OCI-LY1 (cell line): ENCODE results near the gene ZNF185.

ENCODE experiments used
- H2AFZ ChIP-seq: fragments of 200-600 bp; sonication (generic), shearing (Covaris generic); 2 replicates; pipeline ENCODE4 v1.6.0; 2014; ENCODE audit warnings: antibody characterized with exemption, mild to moderate bottlenecking, low read length
- H3F3A ChIP-seq: fragments of 200-600 bp; sonication (generic), shearing (Covaris generic); 2 replicates; pipeline ENCODE4 v1.6.0; 2014; ENCODE audit warnings: mild to moderate bottlenecking, antibody characterized with exemption, low read length, moderate library complexity; ENCODE audit not compliant: insufficient read depth
- H3K27ac ChIP-seq: fragments of 200-600 bp; sonication (generic); 2 replicates; pipeline ENCODE4 v1.5.1; 2014; ENCODE audit warnings: low read length, mixed run types, mild to moderate bottlenecking, low read depth; ENCODE audit not compliant: poor library complexity, severe bottlenecking
- H3K27me3 ChIP-seq: fragments of 200-600 bp; sonication (generic); 2 replicates; pipeline ENCODE4 v1.6.0; 2014; ENCODE audit warnings: antibody characterized with exemption, mild to moderate bottlenecking, low read length, moderate library complexity; ENCODE audit not compliant: insufficient read depth
- H3K36me3 ChIP-seq: fragments of 200-600 bp; sonication (generic); 2 replicates; pipeline ENCODE4 v1.6.1; 2014; ENCODE audit warnings: mild to moderate bottlenecking, antibody characterized with exemption, low read length, moderate library complexity, mixed read lengths; ENCODE audit not compliant: insufficient read depth
- H3K4me1 ChIP-seq: fragments of 200-600 bp; sonication (generic); 2 replicates; pipeline ENCODE4 v1.5.1; 2014; ENCODE audit warnings: mild to moderate bottlenecking, low read length, moderate library complexity; ENCODE audit not compliant: insufficient read depth, severe bottlenecking
- H3K4me2 ChIP-seq: fragments of 200-600 bp; sonication (generic), shearing (Covaris generic); 2 replicates; pipeline ENCODE4 v1.6.1; 2014; ENCODE audit warnings: low read length
- H3K4me3 ChIP-seq: fragments of 200-600 bp; sonication (generic); 2 replicates; pipeline ENCODE4 v1.5.1; 2014; ENCODE audit warnings: low read length, low read depth, mild to moderate bottlenecking, mixed read lengths; ENCODE audit not compliant: poor library complexity, severe bottlenecking
- H3K79me2 ChIP-seq: fragments of 200-600 bp; shearing (Covaris generic); 2 replicates; pipeline ENCODE4 v1.6.1; 2016; ENCODE audit warnings: mixed run types, low read length, mixed read lengths; ENCODE audit not compliant: insufficient read depth
- H3K9ac ChIP-seq: fragments of 200-600 bp; sonication (generic), shearing (Covaris generic); 2 replicates; pipeline ENCODE4 v1.6.1; 2014; ENCODE audit warnings: mild to moderate bottlenecking, low read length, mixed read lengths
- H3K9me2 ChIP-seq: fragments of 200-600 bp; sonication (generic), shearing (Covaris generic); 2 replicates; pipeline ENCODE4 v1.6.1; 2014; ENCODE audit warnings: low read depth, mild to moderate bottlenecking, low read length, mixed read lengths
- H3K9me3 ChIP-seq: fragments of 200-600 bp; shearing (Covaris generic); 2 replicates; pipeline ENCODE4 v1.6.1; 2014; ENCODE audit warnings: low read length, mixed read lengths
- H4K20me1 ChIP-seq: fragments of 200-600 bp; sonication (generic), shearing (Covaris generic); 2 replicates; pipeline ENCODE4 v1.6.0; 2016; ENCODE audit warnings: mild to moderate bottlenecking, low read length; ENCODE audit not compliant: insufficient read depth
- EZH2 ChIP-seq: fragments of 200-600 bp; sonication (generic), shearing (Covaris generic); IDR thresholded peaks from 2 replicates; pipeline ENCODE4 v1.8.0; 2017; ENCODE audit warnings: borderline replicate concordance, mixed run types, mild to moderate bottlenecking, antibody characterized with exemption, low read length, moderate library complexity, mixed read lengths
- TF ChIP-seq, protein P1 (sequence below): fragments of 200-600 bp; sonication (generic), shearing (Covaris generic); IDR thresholded peaks from 2 replicates; pipeline ENCODE4 v1.5.1; 2017; ENCODE audit warnings: mild to moderate bottlenecking, antibody characterized with exemption, low read length, moderate library complexity, mixed read lengths

ZNF185 gene

DNA sequence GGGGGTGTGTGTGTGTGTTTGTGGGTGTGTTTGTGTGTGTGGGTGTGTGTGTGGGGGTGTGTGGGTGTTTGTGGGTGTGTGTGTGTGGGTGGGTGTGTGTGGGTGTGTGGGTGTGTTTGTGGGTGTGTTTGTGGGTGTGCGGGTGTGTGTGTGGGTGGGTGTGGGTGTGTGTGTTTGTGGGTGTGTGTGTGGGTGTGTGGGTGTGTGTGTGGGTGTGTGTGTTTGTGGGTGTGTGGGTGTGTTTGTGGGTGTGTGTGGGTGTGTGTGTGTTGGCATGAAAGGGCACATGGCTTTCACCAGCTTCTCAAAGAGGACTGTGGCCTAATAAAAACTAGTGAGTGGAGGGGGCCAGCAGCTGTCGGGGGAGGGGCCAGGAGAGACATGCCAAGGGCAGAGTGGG is 25.3 kb upstream of the ZNF185 start:
- H3K9me3 ChIP-seq = no peaks in the 10 kb centered on the region

DNA sequence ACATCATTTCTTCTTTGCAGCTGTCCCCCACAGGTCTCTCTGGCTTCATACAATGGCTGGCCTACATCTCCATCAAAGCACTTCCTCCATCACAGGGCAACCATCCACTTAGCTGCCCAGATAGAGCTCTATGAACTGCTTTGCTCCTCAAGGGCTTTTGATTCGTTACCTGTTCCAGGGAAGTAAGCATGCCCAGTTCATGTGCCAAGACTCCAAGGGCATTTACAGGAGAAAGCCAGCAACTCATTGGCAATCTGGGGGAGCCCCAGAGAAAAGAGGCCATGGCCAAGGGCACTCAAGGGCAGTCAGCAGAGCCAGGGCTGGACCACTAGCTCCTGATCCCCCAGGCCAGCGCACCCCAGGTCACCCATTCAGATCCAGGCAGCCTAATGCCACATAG is 24.5 kb upstream of the ZNF185 start:
- no peak overlapping the region for H3K27ac ChIP-seq
- no peaks in the 10 kb centered on the region for H3F3A ChIP-seq
- no peaks in the 10 kb centered on the region for H4K20me1 ChIP-seq
- H3K79me2 ChIP-seq = no peaks in the 10 kb centered on the region
- H3K9me2 ChIP-seq = no peaks in the 10 kb centered on the region
- no peak overlapping the region for H3K9ac ChIP-seq
- peaks cover 22% of the 10 kb centered on the region for H3K36me3 ChIP-seq
- H3K4me2 ChIP-seq = no peak overlapping the region
- no peaks in the 10 kb centered on the region for H3K9me3 ChIP-seq
- no peaks in the 10 kb centered on the region for H3K27me3 ChIP-seq
- no peak overlapping the region for H2AFZ ChIP-seq
- H3K4me3 ChIP-seq = no peak overlapping the region
- no peak for TF ChIP-seq EZH2
- TF ChIP-seq, protein P1, sequence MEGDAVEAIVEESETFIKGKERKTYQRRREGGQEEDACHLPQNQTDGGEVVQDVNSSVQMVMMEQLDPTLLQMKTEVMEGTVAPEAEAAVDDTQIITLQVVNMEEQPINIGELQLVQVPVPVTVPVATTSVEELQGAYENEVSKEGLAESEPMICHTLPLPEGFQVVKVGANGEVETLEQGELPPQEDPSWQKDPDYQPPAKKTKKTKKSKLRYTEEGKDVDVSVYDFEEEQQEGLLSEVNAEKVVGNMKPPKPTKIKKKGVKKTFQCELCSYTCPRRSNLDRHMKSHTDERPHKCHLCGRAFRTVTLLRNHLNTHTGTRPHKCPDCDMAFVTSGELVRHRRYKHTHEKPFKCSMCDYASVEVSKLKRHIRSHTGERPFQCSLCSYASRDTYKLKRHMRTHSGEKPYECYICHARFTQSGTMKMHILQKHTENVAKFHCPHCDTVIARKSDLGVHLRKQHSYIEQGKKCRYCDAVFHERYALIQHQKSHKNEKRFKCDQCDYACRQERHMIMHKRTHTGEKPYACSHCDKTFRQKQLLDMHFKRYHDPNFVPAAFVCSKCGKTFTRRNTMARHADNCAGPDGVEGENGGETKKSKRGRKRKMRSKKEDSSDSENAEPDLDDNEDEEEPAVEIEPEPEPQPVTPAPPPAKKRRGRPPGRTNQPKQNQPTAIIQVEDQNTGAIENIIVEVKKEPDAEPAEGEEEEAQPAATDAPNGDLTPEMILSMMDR = no peak
- no peaks in the 10 kb centered on the region for H3K4me1 ChIP-seq

More for the DNA sequence above, 25.3 kb upstream of the ZNF185 start:
- Histone ChIP-seq H3K79me2 (no peaks in the 10 kb centered on the region), H3F3A (no peaks in the 10 kb centered on the region), H3K4me3 (no peak overlapping the region), H4K20me1 (no peaks in the 10 kb centered on the region), H3K9me2 (no peaks in the 10 kb centered on the region), H3K9ac (no peak overlapping the region), H3K27ac (no peak overlapping the region), H3K4me2 (no peak overlapping the region), H3K4me1 (no peaks in the 10 kb centered on the region), H2AFZ (no peak overlapping the region), H3K27me3 (no peaks in the 10 kb centered on the region), H3K36me3 (peaks cover 23% of the 10 kb centered on the region)
- TF ChIP-seq EZH2 = no peak
- TF ChIP-seq, protein P1 = no peak

DNA sequence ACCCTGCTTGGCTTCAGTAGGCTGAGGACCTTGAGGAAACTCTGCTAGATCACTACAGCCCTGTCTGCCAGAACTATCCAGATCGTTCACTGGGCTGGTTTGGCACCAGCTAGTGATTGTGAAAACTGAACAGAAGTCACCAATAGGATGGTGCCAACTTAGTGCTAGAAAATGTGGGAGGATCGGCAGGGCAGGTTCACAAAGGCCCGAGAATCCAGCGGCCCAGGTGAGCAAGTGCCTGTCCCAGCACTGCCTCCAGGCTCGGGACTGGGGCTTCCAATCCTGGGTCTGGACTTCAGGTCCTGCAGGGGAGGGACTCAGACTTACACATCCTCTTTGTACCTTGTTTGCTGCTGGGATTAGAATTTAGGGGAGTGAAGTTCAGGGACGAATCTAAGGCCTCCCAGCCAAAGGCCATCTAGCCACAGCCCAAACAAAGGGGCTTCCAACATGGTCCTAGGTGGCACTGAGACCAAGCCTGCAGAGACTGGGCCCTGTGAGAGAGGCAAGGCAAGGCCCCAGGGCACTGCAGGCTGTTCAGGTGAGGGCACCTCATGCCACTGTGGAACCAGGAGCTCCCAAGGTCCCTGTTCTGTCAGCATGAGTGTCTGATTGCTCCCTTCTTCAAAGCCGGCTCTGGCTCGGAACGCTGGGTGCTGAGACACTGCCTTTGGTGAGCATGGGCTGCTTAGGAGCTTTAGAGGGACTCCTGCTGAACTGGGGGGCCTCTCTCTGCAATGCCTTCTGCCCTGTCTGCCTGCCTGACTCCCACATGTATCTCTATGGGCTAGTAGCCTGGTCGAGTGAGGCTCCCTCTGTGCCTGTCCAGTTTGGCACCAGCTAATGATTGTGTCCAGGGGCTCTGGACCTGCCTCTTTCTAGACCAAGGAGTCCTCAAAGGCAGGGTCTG is 20.7 kb upstream of the ZNF185 start:
- Histone ChIP-seq H3K36me3 (no peaks in the 10 kb centered on the region), H3K9me3 (no peaks in the 10 kb centered on the region), H3K27me3 (no peaks in the 10 kb centered on the region), H3K9ac (no peak overlapping the region), H4K20me1 (no peaks in the 10 kb centered on the region), H3K4me2 (no peak overlapping the region), H3K9me2 (no peaks in the 10 kb centered on the region), H2AFZ (no peak overlapping the region), H3K4me1 (no peaks in the 10 kb centered on the region), H3K79me2 (no peaks in the 10 kb centered on the region), H3K27ac (no peak overlapping the region), H3F3A (no peaks in the 10 kb centered on the region), H3K4me3 (no peak overlapping the region)
- no peak for TF ChIP-seq EZH2
- TF ChIP-seq, protein P1 = no peak
